ENCODE measurements around the gene MYO6.

DNA sequence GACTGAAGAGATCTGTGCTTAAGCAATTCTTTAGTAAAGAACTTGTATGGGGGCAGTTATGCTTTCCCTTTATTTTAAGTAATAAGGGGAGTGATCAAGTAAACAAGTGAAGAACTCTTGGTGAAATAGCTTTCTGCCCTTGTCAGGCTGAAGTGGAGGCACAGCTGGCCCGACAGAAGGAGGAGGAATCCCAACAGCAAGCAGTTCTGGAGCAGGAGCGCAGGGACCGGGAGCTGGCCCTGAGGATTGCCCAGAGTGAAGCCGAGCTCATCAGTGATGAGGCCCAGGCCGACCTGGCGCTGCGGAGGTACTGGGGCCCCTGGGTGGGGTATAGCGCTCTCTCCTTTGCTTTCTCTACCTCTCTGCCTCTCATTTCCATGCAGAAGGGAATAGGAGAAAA, 143.3 kb downstream of the MYO6 start:
- TF ChIP-seq, protein P1, sequence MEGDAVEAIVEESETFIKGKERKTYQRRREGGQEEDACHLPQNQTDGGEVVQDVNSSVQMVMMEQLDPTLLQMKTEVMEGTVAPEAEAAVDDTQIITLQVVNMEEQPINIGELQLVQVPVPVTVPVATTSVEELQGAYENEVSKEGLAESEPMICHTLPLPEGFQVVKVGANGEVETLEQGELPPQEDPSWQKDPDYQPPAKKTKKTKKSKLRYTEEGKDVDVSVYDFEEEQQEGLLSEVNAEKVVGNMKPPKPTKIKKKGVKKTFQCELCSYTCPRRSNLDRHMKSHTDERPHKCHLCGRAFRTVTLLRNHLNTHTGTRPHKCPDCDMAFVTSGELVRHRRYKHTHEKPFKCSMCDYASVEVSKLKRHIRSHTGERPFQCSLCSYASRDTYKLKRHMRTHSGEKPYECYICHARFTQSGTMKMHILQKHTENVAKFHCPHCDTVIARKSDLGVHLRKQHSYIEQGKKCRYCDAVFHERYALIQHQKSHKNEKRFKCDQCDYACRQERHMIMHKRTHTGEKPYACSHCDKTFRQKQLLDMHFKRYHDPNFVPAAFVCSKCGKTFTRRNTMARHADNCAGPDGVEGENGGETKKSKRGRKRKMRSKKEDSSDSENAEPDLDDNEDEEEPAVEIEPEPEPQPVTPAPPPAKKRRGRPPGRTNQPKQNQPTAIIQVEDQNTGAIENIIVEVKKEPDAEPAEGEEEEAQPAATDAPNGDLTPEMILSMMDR (IDR thresholded peaks at IDR 0.05): no peak
- TF ChIP-seq POLR2A (IDR thresholded peaks at IDR 0.05): no peak

Data from lower leg skin (tissue), 3 donors.